Smooth muscle cell of the pulmonary artery (primary cell): Measurements from ENCODE around the gene MAP7D2. TPM values are rescaled to one million over a fixed set of nuclear protein-coding genes. Genes with fewer than 3 reads are reported as not detected.

Experiments used
- total RNA-seq: library from RNA; depleted of rRNA; stranded (reverse); fragments of >200 nt; gene quantifications from 2 replicates; pipeline ENCODE4 v1.2.3, GENCODE V29; 2014

MAP7D2 gene
- 0.03 and 0.07 TPM in 2 replicates for total RNA-seq

GRCh38 chrX:20116577-20117240 is at the start of gene MAP7D2:
MAP7D2 (minus strand) TSS chrX:20116907; CDS start chrX:20116879, 28 bp downstream.

GRCh38 chrX:20141281-20142220 is 24.8 kb upstream of the MAP7D2 start, which contains the start of gene EIF1AX:
EIF1AX (minus strand) TSS chrX:20141838; CDS start chrX:20141640, 198 bp downstream.

GRCh38 chrX:19990556-19991349 is 126.0 kb downstream of the MAP7D2 start, which contains the start of gene BCLAF3:
BCLAF3 (minus strand) TSS chrX:19991061; CDS start chrX:19970264, 20,797 bp downstream.

Other genes with a start within 250 kb of the MAP7D2 start
- 8.4 and 23.3 TPM in 2 replicates for gene SH3KBP1, start 229.3 kb downstream of the MAP7D2 start, total RNA-seq
- 6.1 and 6.4 TPM in 2 replicates for gene BCLAF3, start 125.8 kb downstream of the MAP7D2 start, total RNA-seq
- 21.7 and 25.9 TPM in 2 replicates for gene EIF1AX, start 24.9 kb upstream of the MAP7D2 start, total RNA-seq
- gene RPS6KA3, start 150.0 kb upstream of the MAP7D2 start, total RNA-seq, result 39.6 and 39.8 TPM in 2 replicates